Measurements from ENCODE around the gene CCDC150.
"Not testable (repeated sequence)": the region's sequence is repeated elsewhere in the genome, so short reads cannot be mapped to it uniquely, and the experiment has no call there.

Gene CCDC150

GRCh38 chr2:196710056-196710455 lies 70.5 kb downstream of the CCDC150 start:
- H3K79me2 ChIP-seq (ENCODE audit: control insufficient read depth, insufficient read depth, low read length, unreplicated experiment); H3K4me1 ChIP-seq (ENCODE audit: control insufficient read depth, insufficient read depth, low read length, unreplicated experiment); H3K27ac ChIP-seq (ENCODE audit: low read depth, low read length); H3K36me3 ChIP-seq (ENCODE audit: insufficient read depth, low read length); H3K27me3 ChIP-seq (ENCODE audit: insufficient read depth, low read length); H2AFZ ChIP-seq (ENCODE audit: low read length, unreplicated experiment); H3K4me3 ChIP-seq (ENCODE audit: low read depth, low read length): not testable (repeated sequence)

- H2AFZ ChIP-seq (ENCODE audit: low read length, unreplicated experiment): no peak overlapping the region
- H3K4me1 ChIP-seq (ENCODE audit: control insufficient read depth, insufficient read depth, low read length, unreplicated experiment): no peaks in the 10 kb centered on the region
- no peaks in the 10 kb centered on the region for H3K27me3 ChIP-seq (ENCODE audit: insufficient read depth, low read length)
- H3K4me3 ChIP-seq (ENCODE audit: low read depth, low read length): no peak overlapping the region
- H3K36me3 ChIP-seq (ENCODE audit: insufficient read depth, low read length): no peaks in the 10 kb centered on the region
- no peak overlapping the region for H3K27ac ChIP-seq (ENCODE audit: low read depth, low read length)
- H3K79me2 ChIP-seq (ENCODE audit: control insufficient read depth, insufficient read depth, low read length, unreplicated experiment): no peaks in the 10 kb centered on the region
Observed at GRCh38 chr2:196711625-196712024, 72.1 kb downstream of the CCDC150 start.

- Histone ChIP-seq H3K4me1 (ENCODE audit: control insufficient read depth, insufficient read depth, low read length, unreplicated experiment) (no peaks in the 10 kb centered on the region), H2AFZ (ENCODE audit: low read length, unreplicated experiment) (no peak overlapping the region), H3K27ac (ENCODE audit: low read depth, low read length) (no peak overlapping the region), H3K27me3 (ENCODE audit: insufficient read depth, low read length) (no peaks in the 10 kb centered on the region), H3K36me3 (ENCODE audit: insufficient read depth, low read length) (no peaks in the 10 kb centered on the region), H3K4me3 (ENCODE audit: low read depth, low read length) (no peak overlapping the region), H3K79me2 (ENCODE audit: control insufficient read depth, insufficient read depth, low read length, unreplicated experiment) (no peaks in the 10 kb centered on the region)
Observed at GRCh38 chr2:196712867-196713266, 73.4 kb downstream of the CCDC150 start.

GRCh38 chr2:196718419-196719109 lies 79.0 kb downstream of the CCDC150 start:
- Histone ChIP-seq H3K27me3 (ENCODE audit: insufficient read depth, low read length) (no peaks in the 10 kb centered on the region), H3K4me3 (ENCODE audit: low read depth, low read length) (no peak overlapping the region), H3K36me3 (ENCODE audit: insufficient read depth, low read length) (no peaks in the 10 kb centered on the region), H3K4me1 (ENCODE audit: control insufficient read depth, insufficient read depth, low read length, unreplicated experiment) (no peaks in the 10 kb centered on the region), H3K79me2 (ENCODE audit: control insufficient read depth, insufficient read depth, low read length, unreplicated experiment) (no peaks in the 10 kb centered on the region), H3K27ac (ENCODE audit: low read depth, low read length) (peak overlapping the region; percentile 42), H2AFZ (ENCODE audit: low read length, unreplicated experiment) (no peak overlapping the region)

- no peaks in the 10 kb centered on the region for H3K36me3 ChIP-seq (ENCODE audit: insufficient read depth, low read length)
- H3K27me3 ChIP-seq (ENCODE audit: insufficient read depth, low read length): no peaks in the 10 kb centered on the region
- no peaks in the 10 kb centered on the region for H3K79me2 ChIP-seq (ENCODE audit: control insufficient read depth, insufficient read depth, low read length, unreplicated experiment)
- H2AFZ ChIP-seq (ENCODE audit: low read length, unreplicated experiment): peak overlapping the region; percentile 78
- H3K27ac ChIP-seq (ENCODE audit: low read depth, low read length): peak overlapping the region; percentile 42
- no peaks in the 10 kb centered on the region for H3K4me1 ChIP-seq (ENCODE audit: control insufficient read depth, insufficient read depth, low read length, unreplicated experiment)
- peak overlapping the region; percentile 47; the same call in 1 of the 2 replicates for H3K4me3 ChIP-seq (ENCODE audit: low read depth, low read length)
Observed at GRCh38 chr2:196719110-196719872, 79.8 kb downstream of the CCDC150 start.

GRCh38 chr2:196723571-196723970 lies 84.1 kb downstream of the CCDC150 start:
- Histone ChIP-seq H3K27me3 (ENCODE audit: insufficient read depth, low read length) (no peaks in the 10 kb centered on the region), H3K4me3 (ENCODE audit: low read depth, low read length) (no peak overlapping the region), H3K27ac (ENCODE audit: low read depth, low read length) (no peak overlapping the region), H3K4me1 (ENCODE audit: control insufficient read depth, insufficient read depth, low read length, unreplicated experiment) (no peaks in the 10 kb centered on the region), H3K79me2 (ENCODE audit: control insufficient read depth, insufficient read depth, low read length, unreplicated experiment) (no peaks in the 10 kb centered on the region), H3K36me3 (ENCODE audit: insufficient read depth, low read length) (0 out of 2 replicates have a peak, but pooled peaks cover 6% of the 10 kb centered on the region), H2AFZ (ENCODE audit: low read length, unreplicated experiment) (no peak overlapping the region)

GRCh38 chr2:196725218-196725617 lies 85.7 kb downstream of the CCDC150 start:
- no peaks in the 10 kb centered on the region for H3K27me3 ChIP-seq (ENCODE audit: insufficient read depth, low read length)
- no peak overlapping the region for H3K27ac ChIP-seq (ENCODE audit: low read depth, low read length)
- H2AFZ ChIP-seq (ENCODE audit: low read length, unreplicated experiment): no peak overlapping the region
- 0 out of 2 replicates have a peak, but pooled peaks cover 11% of the 10 kb centered on the region for H3K36me3 ChIP-seq (ENCODE audit: insufficient read depth, low read length)
- H3K4me3 ChIP-seq (ENCODE audit: low read depth, low read length): no peak overlapping the region
- H3K79me2 ChIP-seq (ENCODE audit: control insufficient read depth, insufficient read depth, low read length, unreplicated experiment): no peaks in the 10 kb centered on the region
- H3K4me1 ChIP-seq (ENCODE audit: control insufficient read depth, insufficient read depth, low read length, unreplicated experiment): no peaks in the 10 kb centered on the region

GRCh38 chr2:196725882-196726281 lies 86.4 kb downstream of the CCDC150 start:
- H2AFZ ChIP-seq (ENCODE audit: low read length, unreplicated experiment): no peak overlapping the region
- no peaks in the 10 kb centered on the region for H3K4me1 ChIP-seq (ENCODE audit: control insufficient read depth, insufficient read depth, low read length, unreplicated experiment)
- H3K36me3 ChIP-seq (ENCODE audit: insufficient read depth, low read length): peaks cover 12% of the 10 kb centered on the region; the same call in 1 of the 2 replicates
- H3K27me3 ChIP-seq (ENCODE audit: insufficient read depth, low read length): no peaks in the 10 kb centered on the region
- no peaks in the 10 kb centered on the region for H3K79me2 ChIP-seq (ENCODE audit: control insufficient read depth, insufficient read depth, low read length, unreplicated experiment)
- H3K27ac ChIP-seq (ENCODE audit: low read depth, low read length): no peak overlapping the region
- H3K4me3 ChIP-seq (ENCODE audit: low read depth, low read length): no peak overlapping the region

- H3K4me1 ChIP-seq (ENCODE audit: control insufficient read depth, insufficient read depth, low read length, unreplicated experiment): no peaks in the 10 kb centered on the region
- no peaks in the 10 kb centered on the region for H3K27me3 ChIP-seq (ENCODE audit: insufficient read depth, low read length)
- no peak overlapping the region for H3K4me3 ChIP-seq (ENCODE audit: low read depth, low read length)
- H3K36me3 ChIP-seq (ENCODE audit: insufficient read depth, low read length): peaks cover 12% of the 10 kb centered on the region
- no peak overlapping the region for H2AFZ ChIP-seq (ENCODE audit: low read length, unreplicated experiment)
- no peak overlapping the region for H3K27ac ChIP-seq (ENCODE audit: low read depth, low read length)
- H3K79me2 ChIP-seq (ENCODE audit: control insufficient read depth, insufficient read depth, low read length, unreplicated experiment): no peaks in the 10 kb centered on the region
Observed at GRCh38 chr2:196729418-196729817, 89.9 kb downstream of the CCDC150 start.

- H3K79me2 ChIP-seq (ENCODE audit: control insufficient read depth, insufficient read depth, low read length, unreplicated experiment); H3K27ac ChIP-seq (ENCODE audit: low read depth, low read length); H3K4me3 ChIP-seq (ENCODE audit: low read depth, low read length); H3K36me3 ChIP-seq (ENCODE audit: insufficient read depth, low read length); H3K4me1 ChIP-seq (ENCODE audit: control insufficient read depth, insufficient read depth, low read length, unreplicated experiment); H3K27me3 ChIP-seq (ENCODE audit: insufficient read depth, low read length); H2AFZ ChIP-seq (ENCODE audit: low read length, unreplicated experiment): not testable (repeated sequence)
Observed at GRCh38 chr2:196736646-196737045, 97.1 kb downstream of the CCDC150 start.

GRCh38 chr2:196737046-196737445 lies 97.5 kb downstream of the CCDC150 start:
- H3K27me3 ChIP-seq (ENCODE audit: insufficient read depth, low read length): no peaks in the 10 kb centered on the region
- no peaks in the 10 kb centered on the region; the same call in 1 of the 2 replicates for H3K36me3 ChIP-seq (ENCODE audit: insufficient read depth, low read length)

More at GRCh38 chr2:196737046-196737445, 97.5 kb downstream of the CCDC150 start:
- H3K4me3 ChIP-seq (ENCODE audit: low read depth, low read length): no peak overlapping the region
- H2AFZ ChIP-seq (ENCODE audit: low read length, unreplicated experiment): no peak overlapping the region
- no peaks in the 10 kb centered on the region for H3K79me2 ChIP-seq (ENCODE audit: control insufficient read depth, insufficient read depth, low read length, unreplicated experiment)
- H3K27ac ChIP-seq (ENCODE audit: low read depth, low read length): no peak overlapping the region
- no peaks in the 10 kb centered on the region for H3K4me1 ChIP-seq (ENCODE audit: control insufficient read depth, insufficient read depth, low read length, unreplicated experiment)
